NT2/D1 (cell line): ENCODE results near the gene RNPEPL1.
"Not testable (repeated sequence)": the region's sequence is repeated elsewhere in the genome, so short reads cannot be mapped to it uniquely, and the experiment has no call there.

Experiments used
- DNase-seq: peaks from one replicate; pipeline ENCODE4 v3.0.0-alpha.2; 2011; ENCODE audit warnings: low read depth, low spot score
- H3K27me3 ChIP-seq: 2 replicates; pipeline ENCODE4 v1.6.0; 2011; ENCODE audit warnings: mild to moderate bottlenecking; ENCODE audit not compliant: insufficient read length, insufficient read depth
- H3K36me3 ChIP-seq: 2 replicates; pipeline ENCODE4 v1.6.1; 2011; ENCODE audit warnings: mild to moderate bottlenecking, low read length, mixed read lengths; ENCODE audit not compliant: insufficient read depth, insufficient read length
- H3K4me1 ChIP-seq: 2 replicates; pipeline ENCODE4 v1.5.1; 2011; ENCODE audit not compliant: insufficient read depth, insufficient read length
- H3K4me3 ChIP-seq: 2 replicates; pipeline ENCODE4 v1.5.1; 2011; ENCODE audit warnings: low read depth; ENCODE audit not compliant: insufficient read length
- H3K9ac ChIP-seq: 2 replicates; pipeline ENCODE4 v1.6.0; 2011; ENCODE audit warnings: low read depth; ENCODE audit not compliant: insufficient read length
- H3K9me3 ChIP-seq: 2 replicates; pipeline ENCODE4 v1.5.1; 2011; ENCODE audit warnings: mild to moderate bottlenecking, low read length; ENCODE audit not compliant: insufficient read depth
- SUZ12 ChIP-seq: IDR thresholded peaks from 2 replicates; pipeline ENCODE4 v1.6.1; 2011; ENCODE audit not compliant: insufficient read length, insufficient read depth; ENCODE audit errors: extremely low read depth
- YY1 ChIP-seq: IDR thresholded peaks from 2 replicates; pipeline ENCODE4 v1.6.1; 2011; ENCODE audit not compliant: insufficient read length, insufficient read depth
- ZNF274 ChIP-seq: IDR thresholded peaks from 2 replicates; pipeline ENCODE4 v1.6.1; 2011; ENCODE audit warnings: mild to moderate bottlenecking, low read depth, low read length

The RNPEPL1 gene

DNA sequence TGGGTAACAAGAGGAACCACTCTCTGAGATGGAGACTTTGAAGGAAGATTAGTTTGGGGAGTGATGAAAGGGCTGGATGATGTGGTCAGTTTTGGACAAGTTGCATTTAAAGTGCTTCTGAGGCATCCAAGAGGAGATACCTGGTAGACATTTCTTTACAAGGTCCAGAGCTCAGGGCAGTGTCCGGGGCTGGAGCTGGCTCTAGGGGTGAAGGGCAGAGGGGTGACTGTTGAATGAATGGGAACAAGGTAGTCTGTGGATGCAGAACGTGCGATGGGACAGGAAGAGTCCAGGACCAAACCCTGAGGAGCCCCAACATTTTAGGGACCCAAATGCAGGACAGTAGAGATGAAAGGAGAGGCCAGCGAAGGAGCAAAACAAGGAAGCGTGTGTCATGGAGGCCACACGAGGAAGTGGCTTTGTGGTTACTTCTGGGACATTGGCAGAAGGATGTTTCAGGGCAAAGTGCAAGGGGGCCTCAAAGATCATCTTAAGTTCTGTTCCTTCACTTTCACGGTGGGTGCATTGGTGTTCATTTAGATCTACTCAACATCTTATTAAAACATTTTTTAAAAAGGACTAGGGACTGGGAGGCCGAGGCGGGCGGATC, 43.4 kb downstream of the RNPEPL1 start:
- no peaks in the 10 kb centered on the region for H3K27me3 ChIP-seq
- TF ChIP-seq SUZ12 (no peak), ZNF274 (no peak), YY1 (no peak)
- no peak overlapping the region for H3K9ac ChIP-seq
- no peak overlapping the region for H3K4me3 ChIP-seq
- H3K9me3 ChIP-seq, result peaks cover 45% of the 10 kb centered on the region
- H3K36me3 ChIP-seq, result peaks cover 2% of the 10 kb centered on the region
- DNase-seq, result no peak
- no peaks in the 10 kb centered on the region for H3K4me1 ChIP-seq

DNA sequence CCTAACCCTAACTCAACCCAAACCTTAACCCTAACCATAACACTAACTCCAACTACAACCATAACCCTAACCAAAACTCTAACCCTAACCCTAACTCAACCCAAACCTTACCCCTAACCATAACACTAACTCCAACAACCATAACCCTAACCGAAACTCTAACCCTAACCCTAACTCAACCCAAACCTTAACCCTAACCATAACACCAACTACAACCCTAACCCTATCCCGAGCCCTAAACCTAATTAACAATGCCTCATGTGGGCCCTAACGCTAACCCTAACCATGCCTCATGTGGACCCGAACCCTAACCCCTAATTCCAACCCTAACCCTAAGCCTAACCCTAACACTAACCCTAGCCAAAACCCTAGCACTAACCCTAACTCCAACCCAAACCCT, 45.5 kb downstream of the RNPEPL1 start:
- TF ChIP-seq YY1 (no peak), SUZ12 (no peak), ZNF274 (no peak)
- no peak for DNase-seq
- no peaks in the 10 kb centered on the region for H3K4me1 ChIP-seq
- no peak overlapping the region for H3K9ac ChIP-seq
- H3K36me3 ChIP-seq, result peaks cover 2% of the 10 kb centered on the region
- H3K9me3 ChIP-seq, result peaks cover 66% of the 10 kb centered on the region
- H3K4me3 ChIP-seq, result no peak overlapping the region
- H3K27me3 ChIP-seq, result no peaks in the 10 kb centered on the region

DNA sequence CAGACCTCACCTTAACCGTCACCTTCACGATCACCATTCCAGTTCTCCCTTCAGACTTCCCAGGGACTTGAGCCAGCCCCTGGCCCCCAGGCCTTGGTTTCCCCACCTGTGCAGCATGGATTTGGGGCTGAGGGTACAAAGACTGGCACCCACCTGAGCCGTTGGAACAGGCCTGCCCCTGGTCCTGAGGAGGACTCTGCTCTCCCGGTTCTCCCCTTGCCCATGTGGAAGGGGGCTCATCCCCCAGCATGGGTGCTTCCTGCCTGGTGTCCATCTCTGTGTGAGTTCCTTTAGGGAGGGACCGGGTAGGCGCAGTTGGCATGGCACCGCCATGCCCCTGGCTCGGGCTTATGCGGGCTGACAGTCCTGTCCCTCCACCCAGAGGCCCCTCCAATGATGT, 46.1 kb downstream of the RNPEPL1 start:
- Histone ChIP-seq H3K9ac (no peak overlapping the region), H3K4me1 (no peaks in the 10 kb centered on the region), H3K4me3 (no peak overlapping the region), H3K27me3 (no peaks in the 10 kb centered on the region), H3K36me3 (peaks cover 2% of the 10 kb centered on the region), H3K9me3 (peaks cover 72% of the 10 kb centered on the region)
- DNase-seq, result no peak
- no peak for TF ChIP-seq YY1
- TF ChIP-seq SUZ12, result no peak
- TF ChIP-seq ZNF274, result no peak

DNA sequence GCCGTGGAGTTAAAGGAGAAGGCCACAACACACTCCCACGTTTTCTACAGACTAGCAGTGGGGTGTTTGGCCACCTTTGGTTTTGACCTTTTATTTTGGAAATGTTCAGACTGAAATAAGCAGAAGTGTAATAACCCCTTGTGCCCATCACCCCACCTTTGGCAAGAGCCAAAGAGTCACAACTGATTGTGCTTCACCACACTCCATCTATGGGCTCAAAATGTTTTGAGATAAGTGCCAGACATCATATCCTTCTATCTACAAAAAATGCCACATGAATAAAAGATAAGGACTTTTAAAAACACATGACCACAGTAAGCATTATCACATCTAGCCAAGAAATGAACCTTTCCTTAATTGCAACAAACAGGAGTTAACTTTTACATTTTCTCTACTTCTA, 47.1 kb downstream of the RNPEPL1 start:
- peaks cover 73% of the 10 kb centered on the region for H3K9me3 ChIP-seq
- no peak overlapping the region for H3K9ac ChIP-seq
- no peaks in the 10 kb centered on the region for H3K4me1 ChIP-seq
- no peaks in the 10 kb centered on the region for H3K27me3 ChIP-seq
- TF ChIP-seq ZNF274 (no peak), SUZ12 (no peak), YY1 (no peak)
- no peak for DNase-seq
- peaks cover 2% of the 10 kb centered on the region for H3K36me3 ChIP-seq
- H3K4me3 ChIP-seq, result no peak overlapping the region

DNA sequence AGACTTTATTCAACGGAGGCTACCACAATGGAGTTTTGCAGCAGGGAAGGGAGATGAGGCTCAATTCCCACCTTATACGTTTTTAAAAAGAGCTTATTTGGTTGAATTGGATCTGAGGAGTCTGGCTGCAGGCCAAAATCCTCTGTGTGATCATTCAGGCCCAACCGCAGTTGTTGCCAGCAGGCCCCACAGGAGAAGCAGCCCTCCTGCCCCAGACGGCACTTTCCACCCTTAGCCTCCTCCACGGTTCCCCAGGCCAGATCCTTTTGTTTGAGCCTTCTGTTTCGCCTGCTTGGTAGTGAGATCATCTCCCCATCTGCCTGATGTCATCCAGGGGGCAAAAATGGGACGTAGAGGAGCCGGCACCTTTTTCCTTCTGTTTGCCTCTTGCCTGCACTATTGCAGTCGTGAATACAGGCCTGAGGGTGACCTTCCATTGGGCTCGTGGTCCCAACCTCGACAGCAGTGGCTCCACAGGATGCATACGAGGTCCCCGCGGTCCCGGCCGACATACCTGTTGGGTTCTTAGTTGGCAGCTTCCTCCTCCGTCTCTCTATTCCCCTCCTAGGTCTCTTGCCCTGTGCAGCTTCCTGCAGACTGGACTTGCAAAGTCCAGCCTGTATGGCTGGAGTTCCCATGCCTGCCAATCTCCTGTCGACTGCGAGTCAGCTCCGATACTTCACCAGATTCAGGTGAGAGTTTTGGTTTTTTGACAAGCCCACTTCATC, 47.7 kb downstream of the RNPEPL1 start:
- Histone ChIP-seq H3K9ac (no peak overlapping the region), H3K36me3 (peaks cover 2% of the 10 kb centered on the region), H3K4me1 (no peaks in the 10 kb centered on the region), H3K9me3 (peaks cover 73% of the 10 kb centered on the region), H3K4me3 (no peak overlapping the region), H3K27me3 (no peaks in the 10 kb centered on the region)
- DNase-seq, result no peak
- TF ChIP-seq SUZ12, result no peak
- no peak for TF ChIP-seq ZNF274
- TF ChIP-seq YY1, result no peak

DNA sequence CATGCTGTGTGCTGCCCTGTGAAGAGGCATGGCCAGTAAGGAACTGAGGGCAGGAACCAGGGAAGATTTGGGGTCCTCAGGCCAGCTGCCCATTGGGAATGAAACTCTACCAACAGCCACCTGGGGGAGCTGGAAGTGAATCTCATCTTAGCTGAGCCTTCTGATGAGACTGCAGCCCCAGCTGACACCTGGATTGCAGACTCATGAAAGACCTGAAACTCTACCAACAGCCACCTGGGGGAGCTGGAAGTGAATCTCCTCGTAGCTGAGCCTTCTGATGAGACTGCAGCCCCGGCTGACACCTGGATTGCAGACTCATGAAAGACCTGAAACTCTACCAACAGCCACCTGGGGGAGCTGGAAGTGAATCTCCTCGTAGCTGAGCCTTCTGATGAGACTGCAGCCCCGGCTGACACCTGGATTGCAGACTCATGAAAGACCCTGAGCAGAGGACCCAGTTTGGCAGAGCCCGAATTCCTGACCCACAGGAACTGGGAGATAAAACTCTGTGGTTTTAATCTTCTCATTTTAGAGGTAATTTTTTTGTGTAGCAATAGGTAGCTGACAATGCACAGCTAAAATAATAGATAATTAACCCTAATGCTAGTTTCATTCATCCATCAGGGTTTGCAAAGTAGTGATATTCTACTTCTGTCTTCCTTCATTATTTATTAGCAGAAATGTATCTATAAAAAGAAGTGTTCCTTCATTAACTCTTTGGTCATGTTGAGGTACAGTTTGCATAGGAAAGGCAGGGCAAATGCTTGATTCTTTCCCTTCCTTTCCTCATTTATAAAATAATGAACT, 48.8 kb downstream of the RNPEPL1 start:
- H3K9ac ChIP-seq, H3K4me3 ChIP-seq, H3K27me3 ChIP-seq, H3K36me3 ChIP-seq, DNase-seq, H3K4me1 ChIP-seq: not testable (repeated sequence)
- peaks cover 73% of the 10 kb centered on the region for H3K9me3 ChIP-seq

DNA sequence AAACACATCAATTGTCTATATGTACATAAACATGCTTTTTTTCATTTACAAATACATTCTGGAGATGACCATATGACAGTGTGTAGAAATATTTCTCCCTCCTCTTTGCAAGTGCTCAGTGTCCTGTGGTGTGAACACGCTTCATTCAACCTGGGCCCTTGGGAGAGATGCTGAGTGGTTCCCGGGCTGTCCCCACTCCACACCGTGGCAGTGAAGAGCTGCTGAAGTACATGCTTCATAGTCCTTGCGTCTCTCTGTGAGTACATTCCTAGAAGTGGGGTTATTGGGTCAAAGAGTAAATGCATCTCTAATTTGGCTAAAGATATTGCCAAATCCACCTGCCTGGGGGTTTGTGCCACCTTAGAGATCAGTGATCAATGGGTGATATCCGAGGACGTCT, 50.5 kb downstream of the RNPEPL1 start:
- no peak for TF ChIP-seq YY1
- no peak for TF ChIP-seq ZNF274
- no peak for TF ChIP-seq SUZ12
- Histone ChIP-seq H3K36me3 (no peaks in the 10 kb centered on the region), H3K4me1 (no peaks in the 10 kb centered on the region), H3K9ac (no peak overlapping the region), H3K4me3 (no peak overlapping the region), H3K27me3 (no peaks in the 10 kb centered on the region), H3K9me3 (peaks cover 57% of the 10 kb centered on the region)
- no peak for DNase-seq
